ENCODE data around the gene DMD.

DMD gene

GRCh38 chrX:31209005-31209628 is 2002.2 kb downstream of the DMD start:
- no peak for DNase-seq

DNA sequence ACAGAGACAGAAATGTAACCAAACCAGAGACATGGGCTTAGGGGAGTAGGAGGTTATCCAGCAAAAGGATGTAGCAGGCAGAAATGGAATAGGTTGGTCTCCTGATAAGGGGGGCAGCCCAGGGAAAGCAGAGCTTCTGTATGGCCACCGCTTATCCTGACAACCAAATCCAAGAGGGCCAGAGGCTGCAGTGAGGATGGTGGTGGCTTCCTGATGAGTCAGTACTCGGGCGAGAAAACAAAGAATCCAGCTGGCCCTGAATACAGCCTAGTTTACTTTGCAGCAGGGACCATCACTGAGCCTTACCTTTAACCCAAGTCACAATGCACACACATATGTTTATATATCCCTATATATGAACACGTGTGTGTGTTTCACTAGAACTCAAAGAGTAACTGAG is 2009.8 kb downstream of the DMD start:
- DNase-seq = no peak

DNA sequence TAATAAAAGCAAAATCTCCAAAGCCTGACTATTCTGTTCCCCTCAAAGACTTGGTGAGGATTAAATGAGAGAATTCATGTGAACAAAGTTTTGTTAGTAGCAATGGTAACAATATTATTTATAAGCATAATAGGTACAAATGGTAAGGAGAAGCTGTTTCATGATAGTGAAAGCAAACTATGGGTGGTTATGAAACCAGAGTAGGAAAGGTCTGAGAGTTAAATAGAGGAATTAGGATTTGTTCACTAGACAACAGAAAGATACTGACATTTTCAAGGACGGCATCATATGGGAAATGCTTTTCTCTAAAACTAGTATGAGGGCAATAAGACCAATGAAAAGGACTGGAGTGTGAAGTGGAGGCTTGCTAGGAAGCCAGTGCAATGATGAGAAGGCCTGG is 2010.9 kb downstream of the DMD start:
- DNase-seq = no peak

GRCh38 chrX:31199840-31200114 is 2011.6 kb downstream of the DMD start:
- DNase-seq = no peak

DNA sequence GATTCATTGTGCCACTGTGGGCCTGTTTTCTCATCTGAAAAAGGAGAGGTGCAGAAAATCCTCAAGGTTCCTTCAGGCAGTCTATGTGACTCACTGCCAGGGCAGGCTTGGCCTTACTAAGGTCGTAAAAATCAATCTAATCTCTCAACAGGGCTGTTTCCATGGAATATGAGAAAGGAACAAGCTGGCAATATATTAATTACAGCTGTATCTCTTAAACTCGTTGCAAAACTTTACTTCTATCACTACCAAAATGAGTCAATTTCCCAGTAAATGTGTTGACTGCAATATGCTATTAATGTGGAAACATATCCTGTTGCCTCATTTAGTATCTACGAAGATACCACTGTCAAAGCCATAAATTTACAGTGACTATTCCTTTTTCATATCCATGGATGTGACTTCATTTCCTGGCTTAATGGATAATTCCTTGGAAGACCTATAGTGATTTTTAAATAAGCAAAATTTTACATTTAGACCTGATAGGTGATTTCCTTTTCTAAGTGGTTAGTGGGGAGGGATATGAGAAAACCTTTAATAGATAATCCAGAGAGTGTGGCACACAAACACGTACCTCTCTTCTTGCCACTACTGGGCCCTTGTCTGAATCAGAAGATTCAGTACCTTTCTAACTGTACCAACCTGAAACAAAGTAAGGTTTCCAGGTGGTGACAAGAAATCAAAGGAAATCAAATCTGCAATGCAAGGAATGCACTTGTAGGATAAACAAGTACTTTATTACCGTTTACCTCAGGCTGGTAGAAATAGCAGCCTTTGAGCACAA is 2012.1 kb downstream of the DMD start:
- DNase-seq = no peak

DNA sequence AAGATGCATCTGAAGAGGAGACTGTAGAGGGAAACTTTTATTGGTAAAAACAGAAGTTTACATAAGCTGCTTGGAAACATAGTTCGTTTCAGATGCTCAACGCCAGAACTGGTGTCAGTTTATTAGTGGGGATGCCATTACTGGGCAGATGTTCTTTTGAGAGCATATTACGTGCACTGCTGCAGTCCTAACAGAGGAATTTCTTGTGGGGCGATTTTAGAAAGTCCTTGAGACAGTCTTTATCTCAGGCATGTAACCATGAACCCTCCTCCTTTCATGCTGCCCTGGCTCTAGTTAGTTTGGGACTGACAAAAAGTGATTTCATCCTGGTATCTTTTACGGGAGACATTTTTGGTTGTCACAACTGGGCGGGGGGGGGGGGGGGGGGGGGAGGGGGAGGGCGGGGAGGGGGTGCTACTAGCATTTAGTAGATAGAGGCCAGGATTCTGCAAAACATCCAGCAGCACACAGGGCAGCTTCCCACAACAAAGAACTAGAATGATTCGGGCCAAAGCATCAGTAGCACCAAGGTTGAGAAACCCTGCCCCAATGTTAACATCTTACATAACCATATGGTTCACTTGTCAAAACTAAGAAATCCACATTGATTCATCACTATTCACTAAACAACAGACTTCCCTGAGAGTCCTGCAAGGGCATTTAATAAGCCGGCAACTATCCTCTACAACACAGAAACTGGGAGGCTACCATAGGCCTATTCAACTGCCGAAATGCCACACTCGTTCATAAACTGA is 2021.0 kb downstream of the DMD start:
- no peak for DNase-seq

DNA sequence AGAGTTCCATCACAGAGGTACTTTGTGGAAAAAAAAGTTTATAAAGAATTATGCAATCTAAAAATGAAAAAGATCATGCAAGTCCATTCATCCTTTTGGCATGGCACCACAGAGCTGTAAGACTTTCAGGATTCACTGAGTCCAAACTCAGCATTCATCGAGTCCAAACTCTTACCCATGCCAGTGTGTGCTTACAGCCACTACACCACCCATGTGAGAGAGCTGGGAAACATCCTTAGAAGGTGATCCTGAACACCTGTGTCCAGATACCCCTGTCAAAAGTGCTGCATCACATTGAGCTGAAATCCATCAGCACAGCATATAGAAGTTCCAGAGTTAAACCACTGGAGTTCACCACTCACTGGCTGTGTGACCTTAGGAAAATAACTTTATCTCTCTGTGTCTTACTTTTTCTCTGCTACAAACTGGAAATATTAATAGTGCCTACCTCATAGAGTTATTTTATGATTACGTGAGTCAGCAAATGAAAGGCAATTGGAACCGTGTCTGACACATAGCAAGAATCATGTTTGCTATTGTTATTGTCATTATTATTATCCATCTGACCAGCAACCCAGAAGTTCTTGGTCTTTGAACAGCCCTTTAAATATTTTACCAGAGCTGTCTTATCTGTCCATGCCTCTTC is 2024.5 kb downstream of the DMD start:
- no peak for DNase-seq

DNA sequence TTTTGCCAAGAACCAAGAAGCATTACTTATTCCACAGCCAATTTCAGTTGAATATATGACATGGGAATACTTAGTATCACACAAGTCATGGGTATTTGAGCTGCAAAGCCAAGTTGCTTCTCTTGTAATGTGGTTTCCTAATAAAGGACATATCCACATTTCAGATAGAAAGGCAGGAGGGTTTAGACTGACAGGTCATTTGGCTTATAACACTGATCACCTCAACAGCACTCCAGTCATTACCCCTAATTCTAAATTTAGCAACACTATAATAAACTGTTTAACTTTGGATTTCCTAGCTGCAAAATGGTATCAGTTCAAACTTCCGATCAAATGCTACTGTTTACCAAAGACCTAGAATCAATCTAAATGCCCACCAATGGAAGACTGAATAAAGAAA is 2025.5 kb downstream of the DMD start:
- DNase-seq = no peak

DNA sequence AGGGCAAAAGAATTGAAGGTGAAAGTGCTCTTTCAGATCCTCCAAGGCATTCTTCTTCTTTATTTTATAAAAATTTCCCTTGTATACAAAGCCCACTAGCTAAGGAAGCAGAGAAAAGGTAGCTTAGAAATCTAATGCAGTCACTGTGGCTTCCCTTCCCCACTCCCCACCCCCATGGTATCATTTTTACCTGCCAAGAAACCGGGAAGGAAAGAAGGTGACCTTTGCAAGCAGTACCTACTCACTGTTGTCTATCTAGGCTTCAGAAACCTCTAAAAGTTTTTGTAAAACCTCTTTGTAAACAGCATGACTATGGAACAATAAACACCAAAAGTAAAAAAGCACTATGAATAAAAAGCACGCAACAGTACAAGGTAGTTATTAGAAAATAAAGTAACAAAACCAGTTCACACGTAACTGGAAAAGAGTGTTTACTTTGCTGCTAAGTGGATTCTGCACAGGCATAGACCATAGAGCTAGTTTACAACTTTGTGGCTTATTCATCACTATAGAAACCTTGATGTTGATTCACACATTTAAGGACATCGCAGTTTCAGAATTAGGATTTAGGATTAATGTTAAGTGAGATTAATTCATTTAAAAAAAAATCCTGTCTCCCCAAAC is 2029.9 kb downstream of the DMD start:
- no peak for DNase-seq

DNA sequence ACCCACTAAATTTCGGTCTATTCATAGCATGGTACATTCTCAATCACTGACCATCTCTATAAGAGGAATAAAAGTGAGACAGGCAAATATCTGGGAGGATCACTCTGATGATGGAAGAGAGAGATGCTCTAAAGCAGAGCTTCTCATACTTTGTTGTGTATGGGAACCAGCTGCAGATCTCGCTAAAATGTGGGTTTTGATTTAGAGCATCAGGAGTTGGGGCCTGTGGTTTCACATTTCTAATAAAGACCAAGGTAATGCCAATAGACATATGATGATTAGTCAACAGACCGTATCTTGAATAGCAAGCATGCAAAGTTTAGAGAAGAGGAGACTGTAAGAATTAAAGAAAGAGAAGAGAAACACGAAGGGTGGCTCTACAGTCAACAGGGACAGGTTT is 2032.1 kb downstream of the DMD start:
- DNase-seq = no peak

DNA sequence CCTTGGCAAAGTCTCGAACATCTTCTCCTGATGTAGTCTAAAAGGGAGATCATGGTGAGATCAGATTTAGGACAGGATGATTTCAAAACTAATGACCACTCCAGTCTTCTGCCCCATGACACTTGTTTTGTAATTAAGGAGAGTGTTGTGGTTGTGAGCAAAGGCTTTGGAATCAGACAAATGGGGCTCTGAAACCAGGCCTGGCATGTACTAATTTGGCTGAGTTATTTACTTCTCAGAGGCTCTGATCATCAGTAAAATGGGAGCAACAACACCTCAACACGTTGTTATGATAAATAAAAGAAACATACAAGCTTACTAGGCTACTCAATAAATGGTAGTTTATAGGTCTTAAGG is 2032.6 kb downstream of the DMD start:
- DNase-seq = no peak

DNA sequence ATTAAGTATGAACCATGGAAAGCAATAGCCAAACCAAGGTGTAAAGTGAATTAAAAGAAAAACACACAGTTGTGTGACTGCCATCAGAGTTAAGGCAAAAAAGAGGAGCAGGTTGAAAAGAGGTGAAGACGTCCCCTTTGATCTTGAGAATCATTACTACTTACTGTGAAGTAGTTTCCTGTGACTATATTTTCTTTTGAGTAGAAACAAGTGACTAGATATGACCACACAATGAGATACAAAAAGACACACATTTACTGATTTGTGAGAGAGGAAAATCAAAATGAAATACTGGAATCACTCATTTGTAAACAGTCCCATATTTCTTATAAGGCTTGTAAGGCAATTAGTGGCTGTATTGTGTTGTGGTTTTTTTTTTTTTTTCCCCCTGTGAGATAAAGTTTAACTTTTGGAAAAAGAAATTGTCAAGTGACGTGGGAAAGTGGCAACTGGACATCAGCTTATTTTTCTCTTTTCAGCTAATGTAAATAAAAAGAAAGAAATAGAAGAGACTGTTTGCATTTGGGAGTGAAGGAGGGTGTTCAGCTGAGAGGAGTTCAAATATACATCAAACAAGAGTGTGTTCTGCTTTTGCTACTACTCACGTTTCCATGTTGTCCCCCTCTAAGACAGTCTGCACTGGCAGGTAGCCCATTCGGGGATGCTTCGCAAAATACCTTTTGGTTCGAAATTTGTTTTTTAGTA is 2033.1 kb downstream of the DMD start:
- DNase-seq = no peak

DNA sequence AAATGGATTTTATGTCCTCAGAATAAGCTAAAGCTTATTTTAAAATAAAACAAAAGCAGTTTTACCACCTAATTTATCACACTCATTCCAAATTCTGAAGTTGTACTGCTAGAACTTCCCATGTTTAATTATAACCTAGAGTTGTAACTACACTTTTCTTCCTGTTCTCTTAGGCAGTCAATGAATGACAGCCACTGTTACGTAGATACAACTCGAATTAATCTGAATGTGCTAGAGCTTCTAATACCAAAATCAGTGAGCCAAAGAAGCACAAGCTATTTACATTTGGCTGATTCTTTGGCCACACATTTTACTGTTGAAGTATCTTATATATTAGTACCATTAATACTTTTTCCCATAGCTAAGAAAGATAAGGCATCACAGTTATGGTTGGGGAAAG is 2040.6 kb downstream of the DMD start:
- no peak for DNase-seq

DNA sequence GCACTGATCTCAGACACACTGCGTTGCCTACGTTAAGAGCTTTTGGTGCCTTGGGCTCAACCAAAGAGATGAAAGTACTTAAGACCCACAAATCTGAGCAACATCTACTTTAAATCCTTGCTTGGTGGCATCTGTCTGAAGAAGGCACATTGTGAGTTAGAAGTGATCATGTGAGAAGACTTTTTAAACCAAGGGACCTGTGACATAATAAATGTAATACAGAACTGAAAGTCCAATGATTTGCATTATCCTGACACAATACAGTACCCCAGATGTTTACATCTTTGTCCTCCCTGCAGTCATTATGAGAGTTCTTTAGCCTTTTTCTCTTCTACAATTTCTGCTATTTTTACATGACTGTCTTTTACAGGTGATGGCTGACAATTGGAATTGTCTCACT is 2042.8 kb downstream of the DMD start:
- DNase-seq = no peak

DNA sequence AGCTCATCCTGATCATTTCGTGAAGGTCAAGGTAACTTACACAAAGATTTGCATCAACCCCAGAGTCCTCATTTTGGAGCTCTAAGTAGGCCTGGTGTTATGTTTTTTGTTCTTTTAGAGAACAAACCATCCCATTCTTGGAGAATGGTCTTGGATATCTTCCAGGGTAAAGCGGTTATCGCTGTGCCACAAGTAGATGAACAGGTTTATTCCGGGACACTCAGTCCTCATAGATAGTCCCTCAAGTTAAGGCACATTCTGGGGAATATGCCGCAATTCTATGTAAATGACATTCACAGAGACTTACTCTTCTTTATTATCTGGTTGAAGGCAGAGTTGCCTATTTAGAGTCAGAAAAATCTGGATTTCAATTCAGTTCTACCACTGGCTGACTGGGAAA is 2044.5 kb downstream of the DMD start:
- DNase-seq = no peak

GRCh38 chrX:31166416-31166815 is 2044.9 kb downstream of the DMD start:
- no peak for DNase-seq

DNA sequence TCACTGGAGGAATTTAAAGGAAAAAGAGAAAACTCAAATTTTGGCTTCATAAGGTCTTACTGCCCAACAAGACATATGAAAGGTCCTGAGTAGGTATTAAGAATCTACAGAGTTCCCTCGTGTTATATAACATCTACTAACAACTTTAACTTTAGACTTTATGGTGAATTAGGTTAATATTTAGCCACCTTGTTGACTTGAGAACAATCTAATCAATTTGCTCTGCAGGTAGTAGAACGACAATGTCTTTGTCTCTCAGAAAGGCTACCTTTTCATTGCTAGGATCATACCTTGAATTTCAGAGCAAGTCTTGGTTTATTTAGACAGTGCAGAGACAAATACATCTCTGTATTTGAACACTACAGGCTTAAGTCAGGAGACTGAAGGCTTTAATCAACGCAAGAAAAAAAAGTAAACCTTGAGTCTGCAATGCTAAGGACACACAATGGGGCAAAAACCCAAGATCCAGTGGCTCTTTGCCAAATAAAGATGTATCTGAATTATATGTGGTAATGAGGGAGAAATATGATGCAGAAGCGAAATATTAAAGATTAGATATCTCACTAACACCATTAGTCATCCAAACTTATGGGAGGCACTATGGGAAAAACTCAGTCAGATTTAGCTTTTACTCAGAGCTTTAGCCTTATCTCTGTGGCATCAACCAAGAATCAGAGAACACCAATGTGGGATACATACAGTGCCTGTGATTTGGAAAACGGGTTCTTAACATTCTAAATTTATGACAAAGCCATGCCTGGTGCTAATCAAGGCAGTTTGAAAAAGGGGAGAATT is 2045.9 kb downstream of the DMD start:
- DNase-seq = no peak

GRCh38 chrX:31154946-31155345 is 2056.4 kb downstream of the DMD start:
- DNase-seq = no peak

GRCh38 chrX:31153475-31154047 is 2057.8 kb downstream of the DMD start:
- no peak for DNase-seq

GRCh38 chrX:31147175-31147574 is 2064.2 kb downstream of the DMD start:
- no peak for DNase-seq

DNA sequence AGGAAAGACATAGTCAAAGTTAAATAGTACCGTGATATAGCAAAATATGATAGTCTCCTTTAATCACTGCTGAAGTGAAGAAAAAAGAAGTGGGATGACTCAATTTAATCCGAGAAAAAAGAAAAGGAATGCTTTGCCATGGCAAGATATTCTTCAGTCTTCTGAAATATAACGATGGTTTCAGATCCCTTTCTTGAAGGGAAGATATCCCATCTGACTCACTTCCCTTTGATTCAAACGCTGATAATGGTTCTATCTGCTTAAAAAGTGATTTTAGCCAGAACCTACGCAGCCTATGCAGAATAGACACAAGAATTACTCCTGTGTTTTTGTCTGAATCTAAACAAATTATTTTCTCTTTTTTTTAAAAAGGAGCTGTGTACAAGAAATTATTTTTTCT is 2071.4 kb downstream of the DMD start:
- no peak for DNase-seq

DNA sequence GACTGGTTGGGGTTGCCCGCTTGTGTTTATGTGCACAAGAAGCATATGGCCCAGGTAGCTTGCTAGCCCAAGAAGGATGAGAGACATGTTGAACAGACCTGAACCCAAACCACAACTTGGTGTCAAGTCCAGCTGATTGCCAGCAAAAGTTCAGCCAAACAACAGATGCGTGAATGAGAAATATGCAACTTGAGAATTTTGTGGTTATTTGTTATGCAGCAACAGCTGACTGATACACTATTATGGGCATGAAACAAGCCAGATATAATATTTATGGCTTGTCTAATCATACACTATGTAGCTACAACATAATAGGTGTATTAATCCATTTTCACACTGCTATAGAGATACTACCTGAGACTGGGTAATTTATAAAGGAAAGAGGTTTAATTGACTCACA is 2073.2 kb downstream of the DMD start:
- DNase-seq = no peak
